Gastrocnemius medialis (tissue), 4 donors: Measurements from ENCODE around the gene CYS1.

Source experiments
- POLR2A ChIP-seq, 2 donors: fragments of 450-650 bp; IDR thresholded peaks; one replicate each; pipeline ENCODE4 v1.6.1; 2017; ENCODE audit warnings: antibody characterized with exemption in 2 of 2, mild to moderate bottlenecking in 2 of 2, moderate library complexity in 2 of 2
- TF ChIP-seq, protein P1 (sequence below), 5 experiments: fragments of 450-650 bp in 3 of 5; fragments of 200-600 bp in 2 of 5; sonication (generic) in 2 of 5; IDR thresholded peaks in 4 of 5; conservative IDR thresholded peaks in 1 of 5; 1 replicate in 4 of 5; 2 replicates in 1 of 5; pipeline ENCODE4 v1.5.1; 2016 to 2019; ENCODE audit warnings: antibody characterized with exemption in 5 of 5, mild to moderate bottlenecking in 3 of 5, moderate library complexity in 3 of 5

DNA sequence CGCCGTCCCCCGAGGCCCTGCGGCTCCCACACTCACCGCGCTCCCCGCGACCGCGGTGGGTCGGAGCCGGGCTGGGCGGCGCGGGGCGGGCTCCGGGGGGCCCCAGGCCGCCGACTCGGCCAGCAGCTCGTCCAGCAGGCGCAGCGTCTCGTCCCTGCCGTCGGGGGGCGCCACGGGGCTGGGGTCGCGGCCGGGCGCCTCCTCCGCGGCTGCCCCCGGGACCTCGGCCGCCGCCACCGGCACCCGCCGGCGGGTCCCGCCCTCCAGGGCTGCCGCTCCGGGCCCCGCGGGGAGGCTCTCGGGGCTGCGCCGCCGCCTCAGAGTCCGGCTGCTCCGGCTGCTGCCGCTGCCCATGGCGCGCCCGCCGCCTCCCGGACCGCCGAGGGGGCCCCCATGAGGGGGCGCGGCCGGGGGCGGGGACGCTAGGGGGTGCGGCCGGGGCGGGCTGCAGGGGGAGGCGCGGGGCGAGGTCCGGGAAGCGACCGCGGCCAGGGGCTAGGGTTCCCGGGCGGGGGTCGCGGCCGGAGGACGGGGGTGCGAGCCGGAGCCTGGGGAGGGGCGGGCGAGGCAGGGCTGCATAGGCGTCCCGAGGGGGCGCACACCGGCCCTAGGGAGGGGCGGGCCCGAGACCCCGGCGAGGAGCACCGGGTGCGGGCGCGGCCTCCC lies at the start of gene CYS1:
- TF ChIP-seq, protein P1, sequence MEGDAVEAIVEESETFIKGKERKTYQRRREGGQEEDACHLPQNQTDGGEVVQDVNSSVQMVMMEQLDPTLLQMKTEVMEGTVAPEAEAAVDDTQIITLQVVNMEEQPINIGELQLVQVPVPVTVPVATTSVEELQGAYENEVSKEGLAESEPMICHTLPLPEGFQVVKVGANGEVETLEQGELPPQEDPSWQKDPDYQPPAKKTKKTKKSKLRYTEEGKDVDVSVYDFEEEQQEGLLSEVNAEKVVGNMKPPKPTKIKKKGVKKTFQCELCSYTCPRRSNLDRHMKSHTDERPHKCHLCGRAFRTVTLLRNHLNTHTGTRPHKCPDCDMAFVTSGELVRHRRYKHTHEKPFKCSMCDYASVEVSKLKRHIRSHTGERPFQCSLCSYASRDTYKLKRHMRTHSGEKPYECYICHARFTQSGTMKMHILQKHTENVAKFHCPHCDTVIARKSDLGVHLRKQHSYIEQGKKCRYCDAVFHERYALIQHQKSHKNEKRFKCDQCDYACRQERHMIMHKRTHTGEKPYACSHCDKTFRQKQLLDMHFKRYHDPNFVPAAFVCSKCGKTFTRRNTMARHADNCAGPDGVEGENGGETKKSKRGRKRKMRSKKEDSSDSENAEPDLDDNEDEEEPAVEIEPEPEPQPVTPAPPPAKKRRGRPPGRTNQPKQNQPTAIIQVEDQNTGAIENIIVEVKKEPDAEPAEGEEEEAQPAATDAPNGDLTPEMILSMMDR (IDR thresholded peaks at IDR 0.05 in 4 of 5, conservative IDR thresholded peaks at IDR 0.05 in 1 of 5): no peak
- TF ChIP-seq POLR2A (IDR thresholded peaks at IDR 0.05): no peak
